Endothelial cell of umbilical vein (primary cell): ENCODE data around the gene PLSCR1. TPM values are rescaled to one million over a fixed set of nuclear protein-coding genes. Genes with fewer than 3 reads are reported as not detected.

Experiments
- BruUV-seq: library from RNA; stranded (reverse); fragments of 400-500 nt; replicated peaks from 2 replicates; lab custom pipeline; 2021; lab: Mats Ljungman, UMichigan
- CTCF ChIA-PET: fragments of 300-600, 350-600 bp; sonication (Branson Sonifier 250); formaldehyde crosslinking; loops from one replicate; lab custom pipeline; 2021; ENCODE audit warnings: antibody characterized with exemption, inconsistent platforms; lab: Charles Lee
- POLR2A ChIA-PET: fragments of 300-600, 350-600 bp; sonication (Branson Sonifier 250); formaldehyde crosslinking; loops from one replicate; lab custom pipeline; 2021; ENCODE audit warnings: antibody characterized with exemption, inconsistent platforms; lab: Charles Lee
- DNase-seq: peaks from one replicate; pipeline ENCODE4 v3.0.0-alpha.2; 2011; ENCODE audit warnings: low read depth, low spot score
- FAIRE-seq: peaks from 2 replicates; lab custom pipeline; 2011; peaks lifted over from hg19 to GRCh38; lab: Jason Lieb, UNC
- H2AFZ ChIP-seq: 2 replicates; pipeline ENCODE4 v1.6.0; 2012; ENCODE audit warnings: low read depth, low read length, control low read depth, inconsistent platforms
- H3K27ac ChIP-seq: 2 replicates; pipeline ENCODE4 v1.5.1; 2011; ENCODE audit warnings: low read depth, mild to moderate bottlenecking, control low read depth, low read length, moderate library complexity; ENCODE audit not compliant: insufficient read depth
- H3K27me3 ChIP-seq, 2 experiments: 2 replicates each; pipeline versions ENCODE4 v1.6.0 to v1.6.1; 2011; ENCODE audit warnings: low read length in 2 of 2, mixed read lengths in 1 of 2; ENCODE audit not compliant: control insufficient read depth in 2 of 2, insufficient read depth in 2 of 2
- H3K36me3 ChIP-seq, 2 experiments: 2 replicates in 1 of 2; 3 replicates in 1 of 2; pipeline ENCODE4 v1.5.1; 2011; ENCODE audit warnings: low read length in 2 of 2, mild to moderate bottlenecking in 1 of 2, moderate library complexity in 1 of 2; ENCODE audit not compliant: control insufficient read depth in 2 of 2, insufficient read depth in 2 of 2; ENCODE audit errors: extremely low read depth in 1 of 2
- H3K4me1 ChIP-seq: 3 replicates; pipeline ENCODE4 v1.5.1; 2011; ENCODE audit warnings: mild to moderate bottlenecking, low read length; ENCODE audit not compliant: control insufficient read depth, insufficient read depth; ENCODE audit errors: extremely low read depth
- H3K4me2 ChIP-seq: 2 replicates; pipeline ENCODE4 v1.6.1; 2011; ENCODE audit warnings: low read length, control low read depth, mixed read lengths; ENCODE audit not compliant: insufficient read depth
- H3K4me3 ChIP-seq, 3 experiments: fragments of 200-600 bp in 1 of 3; sonication (generic), shearing (Covaris generic) in 1 of 3; replicated peaks in 1 of 3; 2 replicates each; pipeline ENCODE4 v1.5.1; 2011 to 2016; ENCODE audit warnings: control low read depth in 3 of 3, low read length in 3 of 3, mild to moderate bottlenecking in 2 of 3, inconsistent platforms in 1 of 3, low read depth in 1 of 3, moderate library complexity in 1 of 3; ENCODE audit not compliant: insufficient read depth in 1 of 3
- H3K79me2 ChIP-seq: 2 replicates; pipeline ENCODE4 v1.6.0; 2012; ENCODE audit warnings: low read length, inconsistent platforms; ENCODE audit not compliant: control insufficient read depth, insufficient read depth
- H3K9ac ChIP-seq: replicated peaks from 2 replicates; pipeline ENCODE3; 2011; ENCODE audit warnings: low read length, control low read depth; ENCODE audit not compliant: insufficient read depth; ENCODE audit errors: extremely low read depth
- H3K9me1 ChIP-seq: replicated peaks from 3 replicates; pipeline ENCODE4 v1.6.0; 2011; ENCODE audit warnings: mild to moderate bottlenecking, low read length; ENCODE audit not compliant: control insufficient read depth, insufficient read depth; ENCODE audit errors: extremely low read depth
- H3K9me3 ChIP-seq: replicated peaks from 2 replicates; pipeline ENCODE4 v1.5.1; 2012; ENCODE audit warnings: low read length, inconsistent platforms; ENCODE audit not compliant: control insufficient read depth, insufficient read depth
- H4K20me1 ChIP-seq: replicated peaks from 2 replicates; pipeline ENCODE3; 2011; ENCODE audit warnings: mild to moderate bottlenecking, low read length; ENCODE audit not compliant: control insufficient read depth, insufficient read depth; ENCODE audit errors: extremely low read depth
- CTCF ChIP-seq, 2 donors: IDR thresholded peaks; 1 replicate in 1 of 2; 2 replicates in 1 of 2; pipeline ENCODE4 v1.5.1; 2011; ENCODE audit warnings: low read length in 2 of 2, mild to moderate bottlenecking in 2 of 2, moderate library complexity in 2 of 2, control low read depth in 1 of 2, inconsistent platforms in 1 of 2, low read depth in 1 of 2; ENCODE audit not compliant: insufficient read depth in 1 of 2; ENCODE audit errors: extremely low read depth in 1 of 2
- EZH2 ChIP-seq: IDR thresholded peaks from 2 replicates; pipeline ENCODE4 v1.6.1; 2012; ENCODE audit warnings: borderline replicate concordance, low read depth, mild to moderate bottlenecking, moderate library complexity, low read length, inconsistent platforms; ENCODE audit not compliant: severe bottlenecking
- FOS ChIP-seq: IDR thresholded peaks from 2 replicates; pipeline ENCODE4 v1.6.1; 2011; ENCODE audit warnings: mild to moderate bottlenecking, low read length, moderate library complexity, borderline replicate concordance; ENCODE audit not compliant: insufficient read depth
- GATA2 ChIP-seq: IDR thresholded peaks from 2 replicates; pipeline ENCODE4 v1.7.0; 2011; ENCODE audit warnings: low read depth, mild to moderate bottlenecking, moderate library complexity, mixed read lengths, low read length; ENCODE audit not compliant: insufficient read length, insufficient read depth
- MAX ChIP-seq: IDR thresholded peaks from 2 replicates; pipeline ENCODE4 v1.6.1; 2011; ENCODE audit not compliant: insufficient read depth, insufficient read length
- MYC ChIP-seq: IDR thresholded peaks from one replicate; pipeline ENCODE4 v1.6.1; 2011; ENCODE audit warnings: mild to moderate bottlenecking, low read depth, low read length
- POLR2A ChIP-seq: IDR thresholded peaks from 2 replicates; pipeline ENCODE4 v1.6.1; 2012; ENCODE audit warnings: low read depth, mild to moderate bottlenecking, control low read depth, low read length
- POLR2AphosphoS5 ChIP-seq: IDR thresholded peaks from 2 replicates; pipeline ENCODE4 v1.6.1; 2012; ENCODE audit warnings: low read depth, mild to moderate bottlenecking, control low read depth, low read length, moderate library complexity; ENCODE audit not compliant: insufficient read depth
- dilution Hi-C: fragments of 300-500 bp; cut with MboI; formaldehyde crosslinking; loops from one replicate; pipeline ENCODE4 v1.15.0; 2019; ENCODE audit warnings: low sequenced_read_pairs; ENCODE audit not compliant: extremely low pct_ligation_motif_present
- intact Hi-C: fragments of 100-400 bp; cut with micrococcal nuclease; formaldehyde crosslinking; loops from one replicate; pipeline ENCODE4 v1.10.0; 2022
- polyA plus RNA-seq, 4 experiments: library from polyadenylated mRNA; depleted of rRNA in 3 of 4; stranded (reverse) in 3 of 4; unstranded in 1 of 4; fragments of >200 nt; gene quantifications; 2 replicates each; pipeline versions ENCODE4 v1.2.1 to v1.2.3, GENCODE V29; 2011 to 2012; ENCODE audit warnings: missing spikeins in 1 of 4
- total RNA-seq: library from RNA; stranded (reverse); gene quantifications from 2 replicates; pipeline ENCODE4 v1.2.3, GENCODE V29; 2021

The PLSCR1 gene
- total and polyA plus RNA-seq, 2 donors (not counting 3 experiments of a cell fraction or from before 2014, with no cell fraction given), result 53.2 to 78.7 TPM

GRCh38 chr3:146471012-146471411, 73.4 kb downstream of the PLSCR1 start:
- Histone ChIP-seq H3K27me3 (no peaks in the 10 kb centered on the region), H3K9ac (no peak overlapping the region), H3K36me3 (no peaks in the 10 kb centered on the region), H3K79me2 (no peaks in the 10 kb centered on the region), H4K20me1 (no peaks in the 10 kb centered on the region), H3K9me3 (no peaks in the 10 kb centered on the region), H3K4me3 (no peak overlapping the region), H2AFZ (no peak overlapping the region), H3K4me2 (no peak overlapping the region), H3K9me1 (no peaks in the 10 kb centered on the region), H3K4me1 (no peaks in the 10 kb centered on the region), H3K27ac (no peak overlapping the region)
- DNase-seq (no peak), FAIRE-seq (no peak)
- BruUV-seq, result no TSS peak
- POLR2A ChIA-PET, result no interaction called here
- TF ChIP-seq CTCF (IDR thresholded peaks at IDR 0.05; ENCODE audit: extremely low read depth in 1 of 2, insufficient read depth in 1 of 2, low read depth in 1 of 2, low read length in 2 of 2), result no peak
- TF ChIP-seq GATA2, result no peak
- no peak for TF ChIP-seq MYC
- TF ChIP-seq FOS, result no peak
- TF ChIP-seq POLR2AphosphoS5, result no peak
- no peak for TF ChIP-seq MAX
- no peak for TF ChIP-seq EZH2
- no peak for TF ChIP-seq POLR2A
- CTCF ChIA-PET, result no interaction called here
- dilution Hi-C loops (no loop called here), intact Hi-C loops (no loop called here)
